ENCODE data around the gene UBIAD1.
"Not testable (repeated sequence)": the region's sequence is repeated elsewhere in the genome, so short reads cannot be mapped to it uniquely, and the experiment has no call there.

Gene UBIAD1

GRCh38 chr1:11295905-11296304, 22.9 kb downstream of the UBIAD1 start:
- Histone ChIP-seq H3K4me1 (ENCODE audit: control extremely low read depth in 1 of 4, control insufficient read depth in 4 of 4, insufficient read depth in 4 of 4, low read length in 3 of 4) (no peaks in the 10 kb centered on the region), H3K9me3 (ENCODE audit: control extremely low read depth in 1 of 5, control insufficient read depth in 4 of 5, insufficient read depth in 2 of 5, low read depth in 1 of 5, low read length in 4 of 5) (no peaks in the 10 kb centered on the region), H3K27ac (ENCODE audit: insufficient read depth in 1 of 2, low read depth in 1 of 2, low read length in 2 of 2, poor library complexity in 1 of 2, severe bottlenecking in 2 of 2) (no peak overlapping the region), H3K27me3 (replicated peaks in 2 of 5; ENCODE audit: control insufficient read depth in 4 of 5, insufficient read depth in 5 of 5, low read length in 4 of 5) (no peaks in the 10 kb centered on the region), H3K36me3 (ENCODE audit: control insufficient read depth in 4 of 4, insufficient read depth in 4 of 4, low read length in 3 of 4) (peaks cover 6 to 37% (median 32%) of the 10 kb centered on the region in 4 experiments), H3K4me3 (ENCODE audit: control insufficient read depth in 1 of 7, extremely low read depth in 1 of 7, insufficient read depth in 4 of 7, low read depth in 2 of 7, low read length in 6 of 7) (no peak overlapping the region)
- CTCF ChIA-PET = interaction anchor here (1.4 to 1.5 kb wide), 3 partner anchors 9 to 354 kb away, joined by 4 to 6 read pairs (median 4); no protein-coding TSS in a partner anchor
- POLR2A ChIA-PET = no interaction called here
- DNase-seq = no peak
- WGBS (ENCODE audit: insufficient coverage) = 100% methylated on average over 2 of the region's 2 CpGs

GRCh38 chr1:11297774-11298173, 24.8 kb downstream of the UBIAD1 start:
- H3K4me3 ChIP-seq (ENCODE audit: control insufficient read depth in 1 of 7, extremely low read depth in 1 of 7, insufficient read depth in 4 of 7, low read depth in 2 of 7, low read length in 6 of 7); H3K4me1 ChIP-seq (ENCODE audit: control extremely low read depth in 1 of 4, control insufficient read depth in 4 of 4, insufficient read depth in 4 of 4, low read length in 3 of 4); POLR2A ChIA-PET; H3K9me3 ChIP-seq (ENCODE audit: control extremely low read depth in 1 of 5, control insufficient read depth in 4 of 5, insufficient read depth in 2 of 5, low read depth in 1 of 5, low read length in 4 of 5); CTCF ChIA-PET; DNase-seq; H3K27me3 ChIP-seq (replicated peaks in 2 of 5; ENCODE audit: control insufficient read depth in 4 of 5, insufficient read depth in 5 of 5, low read length in 4 of 5); H3K27ac ChIP-seq (ENCODE audit: insufficient read depth in 1 of 2, low read depth in 1 of 2, low read length in 2 of 2, poor library complexity in 1 of 2, severe bottlenecking in 2 of 2): not testable (repeated sequence)
- no CpG with 5 or more reads among the region's 5 CpGs for WGBS (ENCODE audit: insufficient coverage)
- peaks cover 6 to 30% (median 23%) of the 10 kb centered on the region in 4 experiments for H3K36me3 ChIP-seq (ENCODE audit: control insufficient read depth in 4 of 4, insufficient read depth in 4 of 4, low read length in 3 of 4)

GRCh38 chr1:11298390-11299224, 25.6 kb downstream of the UBIAD1 start:
- no peak overlapping the region for H3K27ac ChIP-seq (ENCODE audit: insufficient read depth in 1 of 2, low read depth in 1 of 2, low read length in 2 of 2, poor library complexity in 1 of 2, severe bottlenecking in 2 of 2)
- WGBS (ENCODE audit: insufficient coverage) = 77% methylated on average over 6 of the region's 12 CpGs
- CTCF ChIA-PET = no interaction called here
- no peaks in the 10 kb centered on the region for H3K27me3 ChIP-seq (replicated peaks in 2 of 5; ENCODE audit: control insufficient read depth in 4 of 5, insufficient read depth in 5 of 5, low read length in 4 of 5)
- POLR2A ChIA-PET = no interaction called here
- no peaks in the 10 kb centered on the region for H3K9me3 ChIP-seq (ENCODE audit: control extremely low read depth in 1 of 5, control insufficient read depth in 4 of 5, insufficient read depth in 2 of 5, low read depth in 1 of 5, low read length in 4 of 5)
- peak in 1 of 3 donors; percentile 14 for DNase-seq
- H3K36me3 ChIP-seq (ENCODE audit: control insufficient read depth in 4 of 4, insufficient read depth in 4 of 4, low read length in 3 of 4) = peaks cover 6 to 24% (median 17%) of the 10 kb centered on the region in 4 experiments
- no peak overlapping the region for H3K4me3 ChIP-seq (ENCODE audit: control insufficient read depth in 1 of 7, extremely low read depth in 1 of 7, insufficient read depth in 4 of 7, low read depth in 2 of 7, low read length in 6 of 7)
- no peaks in the 10 kb centered on the region for H3K4me1 ChIP-seq (ENCODE audit: control extremely low read depth in 1 of 4, control insufficient read depth in 4 of 4, insufficient read depth in 4 of 4, low read length in 3 of 4)

GRCh38 chr1:11299225-11299574, 26.2 kb downstream of the UBIAD1 start:
- Histone ChIP-seq H3K27me3 (replicated peaks in 2 of 5; ENCODE audit: control insufficient read depth in 4 of 5, insufficient read depth in 5 of 5, low read length in 4 of 5) (no peaks in the 10 kb centered on the region), H3K27ac (ENCODE audit: insufficient read depth in 1 of 2, low read depth in 1 of 2, low read length in 2 of 2, poor library complexity in 1 of 2, severe bottlenecking in 2 of 2) (no peak overlapping the region), H3K36me3 (ENCODE audit: control insufficient read depth in 4 of 4, insufficient read depth in 4 of 4, low read length in 3 of 4) (peaks cover 6 to 21% (median 16%) of the 10 kb centered on the region in 4 experiments), H3K4me3 (ENCODE audit: control insufficient read depth in 1 of 7, extremely low read depth in 1 of 7, insufficient read depth in 4 of 7, low read depth in 2 of 7, low read length in 6 of 7) (no peak overlapping the region), H3K4me1 (ENCODE audit: control extremely low read depth in 1 of 4, control insufficient read depth in 4 of 4, insufficient read depth in 4 of 4, low read length in 3 of 4) (no peaks in the 10 kb centered on the region), H3K9me3 (ENCODE audit: control extremely low read depth in 1 of 5, control insufficient read depth in 4 of 5, insufficient read depth in 2 of 5, low read depth in 1 of 5, low read length in 4 of 5) (no peaks in the 10 kb centered on the region)
- no peak for DNase-seq
- 94% methylated on average over 8 of the region's 10 CpGs for WGBS (ENCODE audit: insufficient coverage)
- CTCF ChIA-PET = no interaction called here
- POLR2A ChIA-PET = no interaction called here

GRCh38 chr1:11301601-11302000, 28.6 kb downstream of the UBIAD1 start:
- Histone ChIP-seq H3K27me3 (replicated peaks in 2 of 5; ENCODE audit: control insufficient read depth in 4 of 5, insufficient read depth in 5 of 5, low read length in 4 of 5) (no peaks in the 10 kb centered on the region), H3K9me3 (ENCODE audit: control extremely low read depth in 1 of 5, control insufficient read depth in 4 of 5, insufficient read depth in 2 of 5, low read depth in 1 of 5, low read length in 4 of 5) (no peaks in the 10 kb centered on the region), H3K36me3 (ENCODE audit: control insufficient read depth in 4 of 4, insufficient read depth in 4 of 4, low read length in 3 of 4) (no peaks in the 10 kb centered on the region), H3K27ac (ENCODE audit: insufficient read depth in 1 of 2, low read depth in 1 of 2, low read length in 2 of 2, poor library complexity in 1 of 2, severe bottlenecking in 2 of 2) (no peak overlapping the region), H3K4me1 (ENCODE audit: control extremely low read depth in 1 of 4, control insufficient read depth in 4 of 4, insufficient read depth in 4 of 4, low read length in 3 of 4) (no peaks in the 10 kb centered on the region), H3K4me3 (ENCODE audit: control insufficient read depth in 1 of 7, extremely low read depth in 1 of 7, insufficient read depth in 4 of 7, low read depth in 2 of 7, low read length in 6 of 7) (no peak overlapping the region)
- CTCF ChIA-PET = interaction anchor here (1.5 kb wide), 1 partner anchor 264 kb away, joined by 3 read pairs; no protein-coding TSS in a partner anchor
- POLR2A ChIA-PET = no interaction called here
- 83% methylated on average over 7 of the region's 9 CpGs for WGBS (ENCODE audit: insufficient coverage)
- no peak for DNase-seq

GRCh38 chr1:11302366-11302765, 29.4 kb downstream of the UBIAD1 start:
- no peaks in the 10 kb centered on the region for H3K27me3 ChIP-seq (replicated peaks in 2 of 5; ENCODE audit: control insufficient read depth in 4 of 5, insufficient read depth in 5 of 5, low read length in 4 of 5)
- H3K4me3 ChIP-seq (ENCODE audit: control insufficient read depth in 1 of 7, extremely low read depth in 1 of 7, insufficient read depth in 4 of 7, low read depth in 2 of 7, low read length in 6 of 7) = no peak overlapping the region
- POLR2A ChIA-PET = no interaction called here
- no peaks in the 10 kb centered on the region for H3K36me3 ChIP-seq (ENCODE audit: control insufficient read depth in 4 of 4, insufficient read depth in 4 of 4, low read length in 3 of 4)
- no peaks in the 10 kb centered on the region for H3K9me3 ChIP-seq (ENCODE audit: control extremely low read depth in 1 of 5, control insufficient read depth in 4 of 5, insufficient read depth in 2 of 5, low read depth in 1 of 5, low read length in 4 of 5)
- CTCF ChIA-PET = interaction anchor here (1.5 kb wide), 1 partner anchor 265 kb away, joined by 3 read pairs; no protein-coding TSS in a partner anchor
- H3K4me1 ChIP-seq (ENCODE audit: control extremely low read depth in 1 of 4, control insufficient read depth in 4 of 4, insufficient read depth in 4 of 4, low read length in 3 of 4) = no peaks in the 10 kb centered on the region
- 100% methylated on average over 1 of the region's 2 CpGs for WGBS (ENCODE audit: insufficient coverage)
- H3K27ac ChIP-seq (ENCODE audit: insufficient read depth in 1 of 2, low read depth in 1 of 2, low read length in 2 of 2, poor library complexity in 1 of 2, severe bottlenecking in 2 of 2) = no peak overlapping the region
- no peak for DNase-seq

GRCh38 chr1:11305516-11305915, 32.5 kb downstream of the UBIAD1 start:
- POLR2A ChIA-PET; CTCF ChIA-PET; H3K27ac ChIP-seq (ENCODE audit: insufficient read depth in 1 of 2, low read depth in 1 of 2, low read length in 2 of 2, poor library complexity in 1 of 2, severe bottlenecking in 2 of 2); DNase-seq; H3K4me3 ChIP-seq (ENCODE audit: control insufficient read depth in 1 of 7, extremely low read depth in 1 of 7, insufficient read depth in 4 of 7, low read depth in 2 of 7, low read length in 6 of 7); H3K9me3 ChIP-seq (ENCODE audit: control extremely low read depth in 1 of 5, control insufficient read depth in 4 of 5, insufficient read depth in 2 of 5, low read depth in 1 of 5, low read length in 4 of 5); H3K36me3 ChIP-seq (ENCODE audit: control insufficient read depth in 4 of 4, insufficient read depth in 4 of 4, low read length in 3 of 4); H3K4me1 ChIP-seq (ENCODE audit: control extremely low read depth in 1 of 4, control insufficient read depth in 4 of 4, insufficient read depth in 4 of 4, low read length in 3 of 4); H3K27me3 ChIP-seq (replicated peaks in 2 of 5; ENCODE audit: control insufficient read depth in 4 of 5, insufficient read depth in 5 of 5, low read length in 4 of 5): not testable (repeated sequence)
- WGBS (ENCODE audit: insufficient coverage) = 93% methylated on average over 11 of the region's 29 CpGs
